Panc1 (cell line): Measurements from ENCODE around the gene ZNF862. TPM values are rescaled to one million over a fixed set of nuclear protein-coding genes. Genes with fewer than 3 reads are reported as not detected.

Experiments
- ATAC-seq: fragments of 200-7000 bp; cut with Tn5 transposase; 2 replicates; pipeline ENCODE4 v1.9.1; 2020; ENCODE audit warnings: mild to moderate bottlenecking, moderate library complexity
- BruUV-seq: library from RNA; stranded (reverse); fragments of 400-500 nt; replicated peaks from 2 replicates; lab custom pipeline; 2021; lab: Mats Ljungman, UMichigan
- CTCF ChIA-PET: fragments of 300-600 bp; sonication (Branson Sonifier 250); formaldehyde crosslinking; loops from one replicate; lab custom pipeline; 2022; ENCODE audit warnings: antibody characterized with exemption; lab: Charles Lee
- POLR2A ChIA-PET: fragments of 300-600 bp; sonication (Branson Sonifier 250); formaldehyde crosslinking; loops from one replicate; lab custom pipeline; 2022; ENCODE audit warnings: antibody characterized with exemption; lab: Charles Lee
- DNase-seq: peaks from one replicate; pipeline ENCODE4 v3.0.0-alpha.2; 2010; ENCODE audit warnings: low read depth, low spot score
- H3K27ac ChIP-seq: 2 replicates; pipeline ENCODE4 v1.5.1; 2011; ENCODE audit warnings: mild to moderate bottlenecking, low read length, inconsistent platforms
- H3K27me3 ChIP-seq: fragments of 200-500 bp; sonication (Bioruptor generic); 2 replicates; pipeline ENCODE4 v1.6.0; 2014; ENCODE audit warnings: low read length, inconsistent platforms; ENCODE audit not compliant: control insufficient read depth, insufficient read depth
- H3K36me3 ChIP-seq: fragments of 200-500 bp; sonication (Bioruptor generic); 2 replicates; pipeline ENCODE4 v1.5.1; 2014; ENCODE audit warnings: inconsistent platforms, mild to moderate bottlenecking, low read length, moderate library complexity; ENCODE audit not compliant: control insufficient read depth, insufficient read depth
- H3K4me1 ChIP-seq: 2 replicates; pipeline ENCODE4 v1.5.1; 2011; ENCODE audit warnings: inconsistent platforms, mild to moderate bottlenecking, low read length, moderate library complexity; ENCODE audit not compliant: control insufficient read depth, insufficient read depth
- H3K4me3 ChIP-seq, 2 experiments: 2 replicates each; pipeline ENCODE4 v1.5.1; 2011 to 2012; ENCODE audit warnings: low read depth in 2 of 2, low read length in 2 of 2, mild to moderate bottlenecking in 2 of 2, inconsistent platforms in 1 of 2, moderate library complexity in 1 of 2
- H3K9me3 ChIP-seq: fragments of 200-500 bp; sonication (Bioruptor generic); 2 replicates; pipeline ENCODE4 v1.5.1; 2014; ENCODE audit warnings: low read depth, mild to moderate bottlenecking, inconsistent platforms, low read length, moderate library complexity; ENCODE audit not compliant: control insufficient read depth, insufficient read depth
- CTCF ChIP-seq: fragments of 450-650 bp; IDR thresholded peaks from 2 replicates; pipeline ENCODE4 v1.5.1; 2017; ENCODE audit warnings: mild to moderate bottlenecking
- POLR2AphosphoS5 ChIP-seq: IDR thresholded peaks from 2 replicates; pipeline ENCODE4 v1.6.1; 2012; ENCODE audit warnings: mild to moderate bottlenecking, low read depth, low read length, moderate library complexity
- REST ChIP-seq, 2 experiments: IDR thresholded peaks; 2 replicates each; pipeline ENCODE4 v1.6.1; 2011 to 2012; ENCODE audit warnings: low read depth in 2 of 2, control low read depth in 1 of 2, low read length in 1 of 2, mild to moderate bottlenecking in 1 of 2, moderate library complexity in 1 of 2; ENCODE audit not compliant: insufficient read depth in 1 of 2
- SIN3A ChIP-seq: IDR thresholded peaks from 2 replicates; pipeline ENCODE4 v1.6.1; 2012; ENCODE audit warnings: low read depth, mild to moderate bottlenecking, low read length, moderate library complexity, borderline replicate concordance; ENCODE audit not compliant: insufficient read depth
- TCF7L2 ChIP-seq: IDR thresholded peaks from 2 replicates; pipeline ENCODE4 v1.6.1; 2011; ENCODE audit warnings: mild to moderate bottlenecking, low read depth, low read length, inconsistent platforms
- in situ Hi-C: cut with HindIII; loops from 2 replicates; pipeline ENCODE4 v1.10.0; 2016; ENCODE audit warnings: low sequenced_read_pairs, low pct_unique_long_range_greater_than_20kb
- intact Hi-C: fragments of 100-400 bp; cut with micrococcal nuclease; formaldehyde crosslinking; loops from one replicate; pipeline ENCODE4 v1.10.0; 2022; ENCODE audit not compliant: unreplicated experiment
- total RNA-seq: library from RNA; stranded (reverse); gene quantifications from one replicate; pipeline ENCODE4 v1.2.1, GENCODE V29; 2021; ENCODE audit not compliant: unreplicated experiment

Gene ZNF862
- total RNA-seq, 1 experiment from 2014 or later: 6.8 TPM

- no TSS peak for BruUV-seq
- DNase-seq: no peak
- POLR2A ChIA-PET: no interaction called here
- no peak overlapping the region for H3K27ac ChIP-seq
- TF ChIP-seq REST (IDR thresholded peaks at IDR 0.05; ENCODE audit: insufficient read depth in 1 of 2, low read depth in 2 of 2, low read length in 1 of 2) (no peak), TCF7L2 (no peak), POLR2AphosphoS5 (no peak), CTCF (no peak), SIN3A (no peak)
- CTCF ChIA-PET: no interaction called here
- H3K4me3 ChIP-seq: no peak overlapping the region
- intact Hi-C loops: no loop called here
- in situ Hi-C loops: no loop called here
- no peaks in the 10 kb centered on the region for H3K27me3 ChIP-seq
- no peak for ATAC-seq
- H3K9me3 ChIP-seq: no peaks in the 10 kb centered on the region
- H3K4me1 ChIP-seq: no peaks in the 10 kb centered on the region
- no peaks in the 10 kb centered on the region for H3K36me3 ChIP-seq
Observed at GRCh38 chr7:149809215-149809614, 29.0 kb upstream of the ZNF862 start.

GRCh38 chr7:149811221-149811620 is 27.0 kb upstream of the ZNF862 start:
- no TSS peak for BruUV-seq
- POLR2A ChIA-PET: no interaction called here
- Histone ChIP-seq H3K27me3 (no peaks in the 10 kb centered on the region), H3K27ac (no peak overlapping the region), H3K4me1 (no peaks in the 10 kb centered on the region; the same call in 1 of the 2 replicates), H3K4me3 (no peak overlapping the region), H3K36me3 (no peaks in the 10 kb centered on the region), H3K9me3 (no peaks in the 10 kb centered on the region)
- ATAC-seq (no peak), DNase-seq (no peak)
- intact Hi-C loops (no loop called here), in situ Hi-C loops (no loop called here)
- peak; percentile 65; the same call in 1 of the 2 replicates for TF ChIP-seq CTCF
- no peak for TF ChIP-seq REST (IDR thresholded peaks at IDR 0.05; ENCODE audit: insufficient read depth in 1 of 2, low read depth in 2 of 2, low read length in 1 of 2)
- CTCF ChIA-PET: interaction anchor here (0.6 kb wide), 1 partner anchor 57 kb away, joined by 3 read pairs; no protein-coding TSS in a partner anchor
